Vagina (tissue), 2 donors: Measurements from ENCODE around the gene SH2D3C. TPM values are rescaled to one million over a fixed set of nuclear protein-coding genes. Genes with fewer than 3 reads are reported as not detected.
A peak's percentile ranks its signal among the peaks of the same experiment; 100 is the strongest.

Source experiments
- DNase-seq, 2 donors: peaks; one replicate each; pipeline ENCODE4 v3.0.0-alpha.2; 2017; ENCODE audit errors: extremely low spot score in 2 of 2
- H3K27ac ChIP-seq: fragments of 200-600 bp; sonication (generic); one replicate; pipeline ENCODE4 v1.5.1; 2019
- H3K27me3 ChIP-seq: fragments of 200-600 bp; sonication (generic); one replicate; pipeline ENCODE4 v1.5.1; 2019
- H3K36me3 ChIP-seq, 2 donors: fragments of 200-600 bp; sonication (generic); one replicate each; pipeline ENCODE4 v1.5.1; 2017 to 2019
- H3K4me1 ChIP-seq: fragments of 200-600 bp; sonication (generic); one replicate; pipeline ENCODE4 v1.5.1; 2019
- H3K4me3 ChIP-seq, 2 donors: fragments of 200-600 bp; sonication (generic); 1 replicate in 1 of 2; 2 replicates in 1 of 2; pipeline ENCODE4 v1.5.1; 2016 to 2019
- H3K9me3 ChIP-seq: fragments of 200-600 bp; sonication (generic); one replicate; pipeline ENCODE4 v1.5.1; 2019
- CTCF ChIP-seq, 3 experiments: fragments of 450-650 bp in 2 of 3; fragments of 200-600 bp in 1 of 3; sonication (generic) in 1 of 3; IDR thresholded peaks; one replicate each; pipeline ENCODE4 v1.5.1; 2017 to 2019; ENCODE audit warnings: antibody characterized with exemption in 3 of 3, mild to moderate bottlenecking in 2 of 3, moderate library complexity in 2 of 3
- POLR2A ChIP-seq, 2 donors: fragments of 450-650 bp; IDR thresholded peaks; one replicate each; pipeline ENCODE4 v1.6.1; 2017; ENCODE audit warnings: antibody characterized with exemption in 2 of 2, mild to moderate bottlenecking in 2 of 2, moderate library complexity in 2 of 2
- POLR2AphosphoS5 ChIP-seq, 2 donors: sonication (generic); formaldehyde crosslinking; IDR thresholded peaks; one replicate each; pipeline ENCODE4 v1.9.0; 2017; ENCODE audit warnings: antibody characterized with exemption in 2 of 2, mild to moderate bottlenecking in 2 of 2, low read depth in 1 of 2; ENCODE audit not compliant: insufficient read depth in 1 of 2
- intact Hi-C: fragments of 100-400 bp; cut with DNase I; formaldehyde crosslinking; loops from one replicate; pipeline ENCODE4 v1.15.1; 2023
- total RNA-seq: library from RNA; depleted of rRNA; stranded (reverse); fragments of >200 nt; gene quantifications from one replicate; pipeline ENCODE4 v1.2.3, GENCODE V29; 2016

The SH2D3C gene
- total RNA-seq, 1 donor from 2014 or later, result 19.6 TPM

GRCh38 chr9:127810378-127811187, 32.1 kb upstream of the SH2D3C start:
- H3K27ac ChIP-seq, result peak overlapping the region; percentile 39
- intact Hi-C loops, result no loop called here
- DNase-seq, result peak in 1 of 2 donors; percentile 80
- no peaks in the 10 kb centered on the region for H3K9me3 ChIP-seq
- no peak overlapping the region for H3K4me3 ChIP-seq
- H3K27me3 ChIP-seq, result no peaks in the 10 kb centered on the region
- TF ChIP-seq POLR2A (IDR thresholded peaks at IDR 0.05), result no peak
- TF ChIP-seq POLR2AphosphoS5 (IDR thresholded peaks at IDR 0.05; ENCODE audit: insufficient read depth in 1 of 2, low read depth in 1 of 2), result no peak
- TF ChIP-seq CTCF (IDR thresholded peaks at IDR 0.05), result no peak
- H3K4me1 ChIP-seq, result peaks cover 5% of the 10 kb centered on the region
- peaks cover 0 to 66% of the 10 kb centered on the region in 2 donors for H3K36me3 ChIP-seq

- peak in 1 of 2 donors; percentile 85 for DNase-seq
- peaks cover 0 to 58% of the 10 kb centered on the region in 2 donors for H3K36me3 ChIP-seq
- intact Hi-C loops, result no loop called here
- H3K27ac ChIP-seq, result peak overlapping the region; percentile 39
- H3K9me3 ChIP-seq, result no peaks in the 10 kb centered on the region
- no peak for TF ChIP-seq CTCF (IDR thresholded peaks at IDR 0.05)
- no peak for TF ChIP-seq POLR2AphosphoS5 (IDR thresholded peaks at IDR 0.05; ENCODE audit: insufficient read depth in 1 of 2, low read depth in 1 of 2)
- no peak for TF ChIP-seq POLR2A (IDR thresholded peaks at IDR 0.05)
- peaks cover 7% of the 10 kb centered on the region for H3K4me1 ChIP-seq
- H3K27me3 ChIP-seq, result no peaks in the 10 kb centered on the region
- no peak overlapping the region for H3K4me3 ChIP-seq
Measured at GRCh38 chr9:127809540-127810377, 31.3 kb upstream of the SH2D3C start.

GRCh38 chr9:127809002-127809539, 30.6 kb upstream of the SH2D3C start:
- H3K9me3 ChIP-seq, result no peaks in the 10 kb centered on the region
- no peak overlapping the region for H3K4me3 ChIP-seq
- peak in 1 of 2 donors; percentile 7 for TF ChIP-seq POLR2AphosphoS5 (IDR thresholded peaks at IDR 0.05; ENCODE audit: insufficient read depth in 1 of 2, low read depth in 1 of 2)
- TF ChIP-seq CTCF (IDR thresholded peaks at IDR 0.05), result no peak
- TF ChIP-seq POLR2A (IDR thresholded peaks at IDR 0.05), result no peak
- DNase-seq, result no peak
- peak overlapping the region; percentile 36 for H3K27ac ChIP-seq
- intact Hi-C loops, result no loop called here
- no peaks in the 10 kb centered on the region for H3K27me3 ChIP-seq
- peaks cover 0 to 51% of the 10 kb centered on the region in 2 donors for H3K36me3 ChIP-seq
- H3K4me1 ChIP-seq, result peaks cover 14% of the 10 kb centered on the region

GRCh38 chr9:127808347-127809001, 30.0 kb upstream of the SH2D3C start:
- no peak overlapping the region for H3K4me3 ChIP-seq
- intact Hi-C loops, result no loop called here
- no peak for DNase-seq
- H3K27me3 ChIP-seq, result no peaks in the 10 kb centered on the region
- no peak overlapping the region for H3K27ac ChIP-seq
- TF ChIP-seq CTCF (IDR thresholded peaks at IDR 0.05), result no peak
- H3K4me1 ChIP-seq, result peaks cover 20% of the 10 kb centered on the region
- H3K9me3 ChIP-seq, result no peaks in the 10 kb centered on the region
- H3K36me3 ChIP-seq, result peaks cover 0 to 45% of the 10 kb centered on the region in 2 donors
